ENCODE measurements around the gene FBXW10B. TPM values are rescaled to one million over a fixed set of nuclear protein-coding genes. Genes with fewer than 3 reads are reported as not detected.

The FBXW10B gene
- total RNA-seq, 2 experiments from 2014 or later = not detected

GRCh38 chr17:15662681-15663080 lies 43.2 kb upstream of the FBXW10B start:
- TF ChIP-seq EZH2phosphoT487 (IDR thresholded peaks at IDR 0.05; ENCODE audit: borderline replicate concordance, low read depth, low read length) (no peak), CTCF (conservative IDR thresholded peaks at IDR 0.05; ENCODE audit: low read length) (no peak)
- no peak for DNase-seq (ENCODE audit: low spot score)
- Histone ChIP-seq H3K9me3 (ENCODE audit: low read length) (no peaks in the 10 kb centered on the region), H3K4me2 (ENCODE audit: low read length) (no peak overlapping the region), H3K27ac (ENCODE audit: low read depth, low read length, poor library complexity, severe bottlenecking) (no peak overlapping the region), H2AFZ (ENCODE audit: low read length) (no peak overlapping the region), H3K9me2 (ENCODE audit: insufficient read depth, low read length) (no peaks in the 10 kb centered on the region), H3K79me2 (ENCODE audit: insufficient read depth, low read depth, low read length) (no peaks in the 10 kb centered on the region), H3K4me3 (ENCODE audit: low read depth, low read length, poor library complexity, severe bottlenecking) (no peak overlapping the region), H3K4me1 (ENCODE audit: insufficient read depth, low read length, poor library complexity, severe bottlenecking) (no peaks in the 10 kb centered on the region), H4K20me1 (ENCODE audit: insufficient read depth, low read length) (no peaks in the 10 kb centered on the region), H3K36me3 (ENCODE audit: insufficient read depth, low read length) (0 out of 2 replicates have a peak, but pooled peaks cover 4% of the 10 kb centered on the region)
- no TSS peak for BruUV-seq (replicated peaks)
- intact Hi-C loops (cut with micrococcal nuclease; ENCODE audit: unreplicated experiment) = no loop called here
- ChIA-PET POLR2A (no interaction called here), CTCF (ENCODE audit: unreplicated experiment) (no interaction called here)

- no peaks in the 10 kb centered on the region for H3K9me3 ChIP-seq (ENCODE audit: low read length)
- H3K4me1 ChIP-seq (ENCODE audit: insufficient read depth, low read length, poor library complexity, severe bottlenecking) = no peaks in the 10 kb centered on the region
- no peaks in the 10 kb centered on the region for H3K9me2 ChIP-seq (ENCODE audit: insufficient read depth, low read length)
- no peaks in the 10 kb centered on the region for H3K79me2 ChIP-seq (ENCODE audit: insufficient read depth, low read depth, low read length)
- H3K4me3 ChIP-seq (ENCODE audit: low read depth, low read length, poor library complexity, severe bottlenecking) = no peak overlapping the region
- no peak overlapping the region for H2AFZ ChIP-seq (ENCODE audit: low read length)
- DNase-seq (ENCODE audit: low spot score) = no peak
- BruUV-seq (replicated peaks) = no TSS peak
- no peak for TF ChIP-seq EZH2phosphoT487 (IDR thresholded peaks at IDR 0.05; ENCODE audit: borderline replicate concordance, low read depth, low read length)
- TF ChIP-seq CTCF (conservative IDR thresholded peaks at IDR 0.05; ENCODE audit: low read length) = no peak
- H3K27ac ChIP-seq (ENCODE audit: low read depth, low read length, poor library complexity, severe bottlenecking) = no peak overlapping the region
- ChIA-PET POLR2A (no interaction called here), CTCF (ENCODE audit: unreplicated experiment) (no interaction called here)
- intact Hi-C loops (cut with micrococcal nuclease; ENCODE audit: unreplicated experiment) = no loop called here
- H3K36me3 ChIP-seq (ENCODE audit: insufficient read depth, low read length) = 0 out of 2 replicates have a peak, but pooled peaks cover 4% of the 10 kb centered on the region
- no peak overlapping the region for H3K4me2 ChIP-seq (ENCODE audit: low read length)
- no peaks in the 10 kb centered on the region for H4K20me1 ChIP-seq (ENCODE audit: insufficient read depth, low read length)
These were observed 40.6 kb upstream of the FBXW10B start for GRCh38 chr17:15660077-15660476.

- no TSS peak for BruUV-seq (replicated peaks)
- no peaks in the 10 kb centered on the region for H3K4me1 ChIP-seq (ENCODE audit: insufficient read depth, low read length, poor library complexity, severe bottlenecking)
- DNase-seq (ENCODE audit: low spot score) = no peak
- intact Hi-C loops (cut with micrococcal nuclease; ENCODE audit: unreplicated experiment) = no loop called here
- POLR2A ChIA-PET = no interaction called here
- H3K9me2 ChIP-seq (ENCODE audit: insufficient read depth, low read length) = no peaks in the 10 kb centered on the region
- no peaks in the 10 kb centered on the region for H3K79me2 ChIP-seq (ENCODE audit: insufficient read depth, low read depth, low read length)
- no peak overlapping the region for H3K4me3 ChIP-seq (ENCODE audit: low read depth, low read length, poor library complexity, severe bottlenecking)
- TF ChIP-seq EZH2phosphoT487 (IDR thresholded peaks at IDR 0.05; ENCODE audit: borderline replicate concordance, low read depth, low read length) = no peak
- no peak for TF ChIP-seq CTCF (conservative IDR thresholded peaks at IDR 0.05; ENCODE audit: low read length)
- H4K20me1 ChIP-seq (ENCODE audit: insufficient read depth, low read length) = no peaks in the 10 kb centered on the region
- CTCF ChIA-PET (ENCODE audit: unreplicated experiment) = no interaction called here
- no peak overlapping the region for H3K4me2 ChIP-seq (ENCODE audit: low read length)
- no peak overlapping the region for H3K27ac ChIP-seq (ENCODE audit: low read depth, low read length, poor library complexity, severe bottlenecking)
- H3K9me3 ChIP-seq (ENCODE audit: low read length) = no peaks in the 10 kb centered on the region
- no peak overlapping the region for H2AFZ ChIP-seq (ENCODE audit: low read length)
- H3K36me3 ChIP-seq (ENCODE audit: insufficient read depth, low read length) = 0 out of 2 replicates have a peak, but pooled peaks cover 4% of the 10 kb centered on the region
These were observed 40.2 kb upstream of the FBXW10B start for GRCh38 chr17:15659663-15660062.

Data from OCI-LY7 (cell line).